Erythroblast (primary cell): Measurements from ENCODE around the gene WASF3.

Source experiments
- GATA1 ChIP-seq: IDR thresholded peaks from 2 replicates; pipeline ENCODE4 v1.6.1; 2011; ENCODE audit warnings: low read depth, mild to moderate bottlenecking, control low read depth, low read length, moderate library complexity
- POLR2A ChIP-seq: IDR thresholded peaks from 2 replicates; pipeline ENCODE4 v1.6.1; 2011; ENCODE audit warnings: mild to moderate bottlenecking, low read length

DNA sequence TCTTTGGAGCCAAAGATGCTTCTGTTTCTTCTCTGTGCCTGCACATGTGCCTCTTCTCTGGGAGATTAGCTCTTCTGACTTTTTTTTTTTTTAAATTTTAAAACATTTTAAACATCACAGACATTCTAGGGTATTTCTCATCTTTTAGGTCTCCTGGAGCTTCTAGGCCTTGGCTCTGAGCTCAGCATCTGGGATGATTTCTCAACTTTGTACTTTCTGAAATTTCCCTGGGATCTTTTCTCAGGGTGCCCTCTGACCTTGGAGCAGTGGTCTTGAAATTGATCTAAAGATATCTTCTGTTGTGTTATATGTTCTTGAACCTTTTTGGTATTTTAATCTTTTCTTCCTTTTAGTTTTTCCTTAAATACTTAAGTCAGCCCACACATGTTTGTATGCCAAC, 6.2 kb downstream of the WASF3 start:
- TF ChIP-seq POLR2A = no peak
- TF ChIP-seq GATA1 = no peak
